HG03469 (cell line): ENCODE results near the gene ZNF548.

Experiments
- ATAC-seq: cut with Tn5 transposase; IDR thresholded peaks from one replicate; pipeline ENCODE4 v1.9.1; 2021; ENCODE audit warnings: mild to moderate bottlenecking, moderate library complexity, moderate number of reproducible peaks; ENCODE audit not compliant: unreplicated experiment

Gene ZNF548

DNA sequence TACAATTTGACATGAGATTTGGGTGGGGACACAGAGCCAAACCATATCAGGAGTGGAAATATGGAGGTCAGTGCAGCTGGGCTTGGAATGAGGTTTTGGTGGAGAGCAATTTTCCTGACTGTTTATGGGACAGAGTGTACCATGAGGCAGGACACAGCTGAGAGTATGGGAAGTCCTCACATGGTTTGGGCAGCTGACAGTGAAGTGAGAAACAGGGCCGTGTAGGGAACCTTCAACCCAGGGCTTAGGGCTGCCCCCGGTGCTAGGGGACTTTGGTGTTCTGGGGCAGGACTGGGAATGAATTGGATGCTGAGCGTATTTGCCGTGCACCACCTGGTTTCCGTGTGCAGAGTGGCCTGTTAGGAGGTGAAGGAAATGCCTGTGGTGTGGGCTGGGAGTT is 6.1 kb downstream of the ZNF548 start:
- no peak for ATAC-seq

GRCh38 chr19:57398868-57399267 is 9.2 kb downstream of the ZNF548 start:
- no peak for ATAC-seq

- ATAC-seq, result no peak
Observed at GRCh38 chr19:57403737-57404563, 14.3 kb downstream of the ZNF548 start.

GRCh38 chr19:57406516-57407123 is 17.0 kb downstream of the ZNF548 start:
- no peak for ATAC-seq

DNA sequence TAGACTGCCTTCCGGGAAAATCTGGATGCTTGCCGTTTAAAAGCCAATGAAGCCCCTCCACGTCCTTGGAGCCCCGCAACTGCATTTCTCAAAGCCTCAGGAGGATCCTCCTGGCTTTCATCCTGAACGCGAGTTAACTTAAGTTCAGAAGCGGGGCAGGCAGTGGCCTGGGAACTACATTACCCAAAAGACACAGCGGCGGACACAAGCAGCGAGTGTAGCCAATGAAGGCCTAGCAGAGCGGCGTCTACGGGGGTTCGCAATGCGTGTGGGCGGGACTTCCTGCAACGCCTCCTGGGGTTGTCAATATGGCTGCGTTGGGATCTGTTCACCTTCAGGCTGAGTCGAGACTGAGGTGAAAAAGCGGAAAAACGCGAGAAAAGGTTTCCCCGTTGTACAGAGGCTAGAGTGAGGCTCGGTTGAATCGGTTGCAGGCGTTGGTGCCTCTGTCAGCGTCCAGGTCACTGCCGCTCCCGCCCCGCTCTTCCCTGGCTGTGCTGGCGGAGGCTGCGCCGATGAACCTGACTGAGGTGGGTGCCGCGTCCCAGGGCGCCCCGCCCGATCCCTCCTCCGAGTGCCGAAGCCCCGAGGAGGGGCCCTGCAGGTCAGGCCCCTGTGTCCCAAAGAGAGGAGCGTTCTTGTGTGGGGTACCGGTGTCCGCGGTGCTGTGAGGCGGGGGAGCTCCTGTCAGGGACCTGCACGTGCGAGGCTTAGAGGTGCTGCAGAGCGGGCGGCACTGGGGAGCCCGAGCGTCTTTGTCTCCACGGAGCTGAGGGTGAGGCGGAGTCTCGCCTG is 21.4 kb downstream of the ZNF548 start, which contains the start of gene ZNF17:
Gene ZNF17 (plus strand): TSS at position 285 of the 795 bp plus-strand sequence. CDS start 2,455 bp downstream, outside the sequence.
- ATAC-seq, result peak; percentile 95

GRCh38 chr19:57419439-57419838 is 29.8 kb downstream of the ZNF548 start:
- no peak for ATAC-seq

- ATAC-seq, result no peak
Observed at GRCh38 chr19:57421037-57421436, 31.4 kb downstream of the ZNF548 start.

GRCh38 chr19:57434386-57435061 is 44.9 kb downstream of the ZNF548 start:
- ATAC-seq, result no peak

DNA sequence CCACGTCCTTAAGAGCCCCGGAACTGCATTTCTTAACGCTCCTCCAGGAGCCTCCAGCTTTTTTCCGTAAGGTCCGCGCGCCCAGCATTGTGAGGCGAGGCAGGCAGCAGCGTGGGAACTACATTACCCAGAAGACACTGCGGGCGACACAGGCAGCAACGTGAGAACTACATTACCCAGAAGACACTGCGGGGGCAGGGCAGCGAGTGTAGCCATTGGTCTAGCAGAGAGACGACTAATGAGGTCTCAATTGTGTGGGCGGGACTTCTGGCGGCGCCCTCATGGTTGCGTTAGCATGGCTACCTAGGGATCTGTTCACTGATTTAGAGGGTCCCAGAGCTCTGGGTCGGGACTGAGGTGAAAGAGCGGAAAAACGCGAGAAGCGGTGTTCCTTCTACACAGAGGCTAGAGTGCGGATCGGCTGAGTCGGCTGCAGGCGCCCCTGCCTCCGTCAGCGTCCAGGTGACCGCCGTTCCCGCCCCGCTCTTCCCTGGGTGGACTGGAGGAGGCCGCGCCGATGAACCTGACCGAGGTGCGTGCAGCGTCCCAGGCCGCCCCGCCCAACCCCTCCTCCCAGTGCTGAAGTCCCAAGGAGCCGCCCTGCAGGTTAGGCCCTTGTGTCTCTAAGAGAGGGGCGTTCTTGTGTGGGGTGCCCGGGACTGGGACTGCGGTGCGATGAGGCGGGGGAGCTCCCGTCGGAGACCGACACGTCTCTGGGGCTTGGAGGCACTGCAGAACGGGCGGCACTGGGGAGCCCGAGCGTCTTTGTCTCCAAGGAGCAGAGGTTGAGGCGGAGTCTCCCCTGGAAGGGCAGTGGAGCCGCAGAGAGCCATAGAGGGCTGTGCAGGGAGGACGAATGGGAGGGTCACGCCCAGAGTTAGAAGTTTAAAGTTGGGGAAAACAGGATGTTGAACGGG is 45.7 kb downstream of the ZNF548 start, which contains the start of gene ZNF749:
Gene ZNF749 (plus strand): TSS at position 264 of the 917 bp plus-strand sequence. CDS start 254 bp downstream, at position 518.
- peak; percentile 89 for ATAC-seq

GRCh38 chr19:57436417-57436816 is 46.8 kb downstream of the ZNF548 start:
- no peak for ATAC-seq

DNA sequence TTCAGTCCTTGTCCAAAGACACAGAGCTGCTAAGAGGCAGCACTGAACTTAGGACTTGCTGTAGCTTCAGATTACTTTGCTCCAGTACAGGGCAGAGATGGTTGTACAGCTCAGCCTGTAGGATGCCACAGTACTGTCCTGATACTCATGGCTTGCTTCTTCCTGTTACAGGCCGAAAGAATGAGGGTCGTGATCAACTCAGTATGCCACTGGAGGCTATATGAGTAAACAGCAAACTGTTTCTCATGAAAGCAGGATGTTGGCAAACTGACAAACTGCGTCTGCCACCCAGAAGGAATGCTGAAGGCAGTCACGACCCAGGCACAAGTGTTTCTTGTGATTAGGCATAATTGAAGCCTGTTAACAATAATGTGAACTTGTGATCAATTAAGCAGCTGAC is 48.3 kb downstream of the ZNF548 start:
- ATAC-seq, result no peak

DNA sequence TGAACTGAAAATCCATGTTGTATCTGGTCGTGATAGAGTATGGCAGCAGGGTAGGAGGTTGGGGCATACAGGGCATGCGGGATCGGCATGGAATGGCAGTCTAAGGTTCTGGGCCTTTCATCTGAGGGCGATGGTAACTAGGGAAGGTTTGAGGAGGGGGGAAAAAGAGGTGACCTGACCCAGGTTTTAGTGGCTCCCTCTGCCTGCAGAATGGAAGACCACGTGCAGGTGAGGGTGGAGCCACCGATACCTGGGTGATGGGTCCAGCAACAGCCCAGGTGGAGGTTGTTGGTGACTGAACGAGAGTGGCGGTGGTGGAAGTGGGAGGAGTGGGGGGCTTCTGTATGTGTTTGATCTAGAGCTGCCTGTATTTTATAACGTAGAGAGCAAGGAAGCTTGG is 49.3 kb downstream of the ZNF548 start:
- no peak for ATAC-seq

DNA sequence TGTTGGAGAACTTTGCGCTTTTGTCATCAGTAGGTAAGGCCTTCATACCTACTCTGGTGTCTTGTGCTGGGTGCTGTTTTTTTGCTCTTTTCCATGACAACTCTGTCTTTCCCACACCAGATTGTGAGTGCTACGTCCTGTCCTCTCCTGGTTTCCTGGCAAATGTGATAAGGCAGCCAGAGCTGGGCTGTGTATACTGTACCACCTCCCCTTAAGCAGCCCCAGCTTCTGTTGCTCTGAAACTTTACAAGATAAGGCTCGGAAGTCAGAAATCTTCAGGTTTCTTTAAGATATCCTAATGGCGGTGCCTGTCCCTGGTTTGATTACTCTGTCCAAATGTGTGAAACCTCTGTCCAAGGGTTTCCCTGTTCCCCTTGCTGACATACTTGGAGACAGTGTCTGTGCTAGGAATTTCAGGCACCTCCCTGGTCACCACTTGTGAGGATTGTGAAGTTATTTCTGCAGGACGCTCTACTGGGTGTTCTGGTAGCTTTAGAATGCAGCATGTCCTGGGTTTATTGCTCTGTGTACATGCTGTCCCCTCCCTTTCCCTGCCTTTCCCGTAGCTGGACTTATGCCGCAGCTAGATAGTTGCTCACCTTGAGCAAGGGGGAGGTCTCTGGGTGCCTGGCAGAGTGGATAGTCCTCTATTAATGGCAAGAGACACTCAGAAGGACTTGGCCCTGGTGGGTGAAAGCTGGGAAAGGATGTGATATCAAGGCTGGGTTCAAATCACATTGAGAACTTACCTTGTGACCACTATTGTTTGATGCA is 52.5 kb downstream of the ZNF548 start:
- ATAC-seq, result no peak

DNA sequence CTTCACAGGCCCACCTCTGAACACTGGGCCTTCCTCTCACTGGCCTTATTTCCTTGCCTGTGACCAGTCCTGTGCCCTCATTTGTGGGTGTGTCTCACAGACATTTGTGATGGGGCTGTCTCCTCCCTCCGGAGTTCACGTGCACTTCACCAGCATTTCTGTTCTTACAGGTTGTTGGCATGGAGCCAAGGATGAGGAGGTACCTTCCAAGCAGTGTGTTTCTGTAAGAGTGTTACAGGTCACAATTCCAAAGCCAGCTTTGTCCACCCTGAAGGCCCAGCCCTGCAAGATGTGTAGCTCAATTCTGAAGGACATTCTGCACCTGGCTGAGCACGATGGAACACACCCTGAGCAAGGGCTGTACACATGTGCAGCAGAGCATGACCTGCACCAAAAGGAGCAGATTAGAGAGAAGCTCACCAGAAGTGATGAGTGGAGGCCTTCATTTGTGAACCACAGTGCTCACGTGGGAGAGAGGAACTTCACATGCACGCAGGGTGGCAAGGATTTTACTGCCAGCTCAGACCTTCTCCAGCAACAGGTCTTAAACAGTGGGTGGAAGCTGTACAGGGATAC is 53.6 kb downstream of the ZNF548 start:
- no peak for ATAC-seq

DNA sequence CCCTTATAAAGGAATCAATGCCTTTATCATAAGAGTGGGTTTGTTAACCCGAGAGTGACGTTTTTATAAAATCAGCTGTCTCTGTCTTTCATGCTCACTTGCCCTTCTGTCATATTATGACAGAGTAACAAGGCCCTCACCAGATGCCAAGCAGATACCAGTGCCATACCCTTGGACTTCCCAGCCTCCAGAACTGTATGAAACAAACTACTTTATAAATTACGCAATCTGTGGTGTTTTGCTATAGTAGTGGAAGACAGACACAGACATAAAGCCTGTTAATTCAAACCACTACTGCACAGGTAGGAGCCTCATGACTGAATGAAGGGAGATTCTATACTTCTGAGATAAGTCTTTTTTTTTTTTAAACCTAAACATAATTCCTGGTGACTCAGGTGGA is 62.7 kb downstream of the ZNF548 start:
- ATAC-seq, result no peak
